GM18873 (cell line): ENCODE data around the gene C21orf91.

Experiments
- ATAC-seq: cut with Tn5 transposase; IDR thresholded peaks from one replicate; pipeline ENCODE4 v1.9.1; 2021; ENCODE audit warnings: mild to moderate bottlenecking, moderate library complexity, moderate number of reproducible peaks; ENCODE audit not compliant: unreplicated experiment, low FRiP score

Gene C21orf91

GRCh38 chr21:17799414-17800164 is 19.6 kb downstream of the C21orf91 start:
- no peak for ATAC-seq

GRCh38 chr21:17798796-17799195 is 20.4 kb downstream of the C21orf91 start:
- ATAC-seq: no peak

GRCh38 chr21:17797967-17798366 is 21.2 kb downstream of the C21orf91 start:
- no peak for ATAC-seq

DNA sequence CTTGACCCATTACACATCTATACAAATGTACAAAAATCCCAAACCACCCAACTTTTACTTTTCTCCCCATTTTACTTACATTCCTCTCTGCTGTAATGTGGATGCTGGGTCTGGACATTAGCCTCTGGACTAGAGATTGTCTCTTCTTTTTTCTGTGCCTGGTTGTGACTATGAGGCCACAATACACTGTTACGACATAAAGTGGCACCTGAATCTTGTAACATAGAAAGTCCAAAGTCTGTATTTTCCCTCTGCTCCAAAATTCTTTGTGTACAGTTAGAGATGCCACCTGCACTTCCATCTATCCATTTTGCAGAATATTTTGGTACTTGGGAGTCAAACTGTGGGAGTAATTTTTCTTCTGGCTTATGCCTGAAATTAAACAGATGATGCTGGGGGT is 22.7 kb downstream of the C21orf91 start:
- no peak for ATAC-seq

- no peak for ATAC-seq
Observed at GRCh38 chr21:17796037-17796403, 23.1 kb downstream of the C21orf91 start.

DNA sequence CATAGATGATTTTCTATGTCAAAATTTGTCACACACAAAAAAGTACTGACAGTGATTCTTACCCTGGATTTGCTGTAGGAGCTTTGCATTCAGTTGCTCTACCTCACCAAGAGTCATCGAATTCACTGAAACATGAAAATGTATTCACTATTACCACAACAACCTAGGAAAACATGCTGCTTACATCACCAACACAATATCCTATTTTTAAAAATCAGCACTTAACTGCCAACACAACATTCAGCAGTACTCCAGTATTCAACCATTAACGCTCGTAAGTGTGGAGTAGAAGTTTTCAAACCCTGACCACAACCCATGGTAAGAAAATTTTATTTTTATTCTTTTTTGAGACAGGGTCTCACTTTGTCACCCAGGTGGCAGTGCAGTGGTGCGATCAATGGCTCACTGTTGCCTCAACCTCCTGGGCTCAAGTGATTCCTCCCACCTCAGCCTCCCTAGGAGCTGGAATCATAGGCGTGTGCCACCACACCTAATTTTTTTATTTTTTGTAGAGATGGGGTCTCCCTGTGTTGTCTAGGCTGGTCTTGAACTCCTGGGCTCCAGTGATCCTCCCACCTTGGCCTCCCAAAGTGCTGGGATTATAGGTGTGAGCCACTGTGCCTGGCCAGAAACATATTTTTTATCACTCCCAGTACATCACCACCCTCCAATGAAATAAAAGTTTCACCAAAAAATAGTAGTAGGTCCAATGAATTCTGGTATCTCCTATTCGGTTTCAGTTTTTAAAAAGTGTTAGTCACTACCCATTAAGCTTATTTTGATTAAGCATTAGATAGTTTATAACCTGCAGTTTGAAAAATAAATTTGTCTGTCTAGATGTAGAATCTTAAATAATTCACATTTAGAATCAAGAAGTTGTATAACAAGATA is 23.8 kb downstream of the C21orf91 start:
- no peak for ATAC-seq

DNA sequence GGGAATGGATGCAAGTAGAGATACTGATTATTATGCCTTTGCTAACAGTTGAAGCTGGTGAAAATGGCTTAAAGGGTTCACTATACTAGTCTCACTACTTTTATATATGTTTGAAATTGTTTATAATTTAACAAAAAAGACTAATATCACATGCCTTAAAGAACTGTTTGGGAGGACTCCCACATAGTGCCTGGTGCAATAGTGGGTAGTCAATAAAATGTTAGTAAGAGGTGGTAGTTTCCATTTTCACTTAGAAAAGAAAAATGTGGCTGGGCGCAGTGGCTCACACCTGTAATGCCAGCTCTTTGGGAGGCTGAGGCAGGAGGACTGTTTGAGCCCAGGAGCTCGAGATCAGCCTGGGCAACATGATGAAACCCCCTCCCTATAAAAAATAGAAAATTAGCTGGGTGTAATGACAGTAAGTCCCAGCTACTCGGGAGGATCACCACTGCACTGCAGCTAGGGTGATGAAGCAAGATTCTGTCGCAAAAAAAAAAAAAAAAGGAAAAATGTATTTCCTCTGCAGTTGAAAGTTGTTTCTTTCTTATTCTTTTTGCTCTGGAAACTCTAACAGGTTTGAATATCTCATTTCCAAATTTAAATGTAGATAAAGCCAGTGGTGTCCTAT is 24.5 kb downstream of the C21orf91 start:
- ATAC-seq: no peak

- ATAC-seq: peak; percentile 66
Observed at GRCh38 chr21:17793246-17794123, 25.7 kb downstream of the C21orf91 start.

DNA sequence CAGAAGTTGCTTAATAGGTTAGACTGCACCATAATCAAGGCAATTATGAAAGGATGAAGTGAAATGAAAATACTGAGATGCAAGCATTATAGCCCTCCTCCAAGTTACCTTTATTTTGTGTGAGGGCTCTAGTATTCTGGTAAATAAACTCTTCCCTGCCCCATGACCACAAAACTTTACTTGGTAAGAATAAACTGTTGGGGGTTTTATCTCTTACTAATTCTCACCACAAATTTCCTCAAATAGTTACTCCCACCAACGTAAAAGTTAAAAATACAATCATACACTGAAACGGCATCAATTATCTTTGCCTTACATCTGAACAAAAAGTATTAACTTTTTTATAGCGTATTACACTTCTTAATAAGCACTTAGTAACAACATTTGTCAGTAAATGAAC is 29.5 kb downstream of the C21orf91 start:
- ATAC-seq: no peak

DNA sequence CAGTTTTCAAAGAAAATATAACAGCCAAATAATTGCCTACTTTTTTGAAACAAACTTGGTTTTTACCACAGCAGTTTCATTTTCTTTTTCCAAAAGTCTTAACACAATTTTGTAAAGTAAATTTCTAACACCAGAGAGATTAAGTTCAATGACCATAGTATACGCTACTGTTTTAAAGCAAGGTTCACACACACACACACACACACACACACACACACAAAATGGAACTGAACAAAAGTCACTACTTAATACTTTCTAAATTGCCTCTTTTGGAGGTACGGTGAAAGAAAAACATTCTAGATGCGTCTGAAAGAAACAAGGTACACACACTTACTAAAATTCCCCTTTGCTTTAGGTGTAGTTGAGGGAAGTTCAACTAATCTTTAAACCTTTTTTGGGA is 30.1 kb downstream of the C21orf91 start:
- no peak for ATAC-seq

DNA sequence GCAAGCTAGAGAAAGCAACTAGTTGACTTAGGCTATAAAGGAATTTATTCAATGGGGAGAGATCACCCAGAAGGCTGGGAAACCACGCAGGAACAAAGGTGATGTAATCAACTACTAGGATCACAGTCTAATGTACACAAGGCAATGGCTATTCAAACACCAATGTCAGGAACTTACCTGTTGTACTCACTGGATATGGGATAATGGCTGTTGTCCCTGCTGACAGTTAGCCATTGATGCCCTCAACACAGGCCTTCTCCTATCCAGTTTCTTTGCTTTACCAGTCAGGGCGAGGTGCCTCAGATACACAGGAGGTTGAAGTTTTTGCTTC is 32.3 kb downstream of the C21orf91 start:
- no peak for ATAC-seq

DNA sequence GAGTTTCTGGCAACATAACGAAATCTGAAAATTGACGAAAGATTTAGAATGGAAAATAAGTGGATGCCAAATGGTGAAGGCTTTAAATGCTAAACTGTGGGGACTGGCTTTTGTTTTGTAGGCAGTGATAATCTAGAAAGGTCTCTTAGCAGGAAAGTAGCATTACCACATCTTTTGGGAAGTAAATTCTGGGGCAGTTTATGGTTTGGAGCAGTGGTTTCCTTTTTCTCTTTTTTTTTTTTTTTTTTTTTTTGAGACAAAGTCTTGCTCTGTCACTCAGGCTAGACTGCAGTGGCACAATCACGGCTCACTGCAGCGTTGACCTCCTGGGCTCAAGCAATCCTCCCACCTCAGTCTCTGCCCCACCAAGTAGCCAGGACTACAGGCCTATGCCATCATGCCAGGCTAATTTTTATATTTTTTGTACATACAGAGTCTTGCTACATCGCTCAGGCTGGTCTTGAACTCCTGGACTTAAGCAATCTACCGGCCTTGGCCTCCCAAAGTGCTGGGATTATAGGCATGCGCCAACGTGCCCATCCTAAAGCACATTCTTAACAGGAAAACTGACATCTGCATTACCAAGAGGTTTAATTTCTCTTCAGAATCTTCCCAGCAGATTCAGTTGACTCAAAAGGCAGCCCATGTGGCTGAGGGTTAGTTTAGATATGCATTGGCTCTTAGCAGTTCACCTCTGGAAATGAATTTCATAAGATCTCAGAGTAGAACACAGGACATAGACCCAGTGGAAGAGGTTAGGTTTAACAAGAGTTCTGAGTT is 32.9 kb downstream of the C21orf91 start:
- no peak for ATAC-seq

DNA sequence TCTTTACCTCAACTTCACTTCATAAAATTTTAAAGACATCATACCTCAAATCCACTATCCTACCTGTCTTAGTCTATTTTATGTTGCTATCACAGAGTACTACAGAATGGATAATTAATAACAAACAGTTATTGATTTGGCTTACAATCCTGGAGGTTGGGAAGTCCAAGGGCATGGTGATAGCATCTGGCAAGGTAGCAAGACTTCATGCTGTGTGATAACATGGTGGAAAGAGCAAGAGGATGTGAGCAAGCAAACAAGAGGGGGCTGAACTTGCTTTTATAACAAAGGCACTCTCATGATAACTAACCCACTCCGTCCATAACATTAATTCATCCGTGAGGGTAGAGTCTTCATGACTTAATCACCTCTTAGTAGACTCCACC is 33.8 kb downstream of the C21orf91 start:
- no peak for ATAC-seq

DNA sequence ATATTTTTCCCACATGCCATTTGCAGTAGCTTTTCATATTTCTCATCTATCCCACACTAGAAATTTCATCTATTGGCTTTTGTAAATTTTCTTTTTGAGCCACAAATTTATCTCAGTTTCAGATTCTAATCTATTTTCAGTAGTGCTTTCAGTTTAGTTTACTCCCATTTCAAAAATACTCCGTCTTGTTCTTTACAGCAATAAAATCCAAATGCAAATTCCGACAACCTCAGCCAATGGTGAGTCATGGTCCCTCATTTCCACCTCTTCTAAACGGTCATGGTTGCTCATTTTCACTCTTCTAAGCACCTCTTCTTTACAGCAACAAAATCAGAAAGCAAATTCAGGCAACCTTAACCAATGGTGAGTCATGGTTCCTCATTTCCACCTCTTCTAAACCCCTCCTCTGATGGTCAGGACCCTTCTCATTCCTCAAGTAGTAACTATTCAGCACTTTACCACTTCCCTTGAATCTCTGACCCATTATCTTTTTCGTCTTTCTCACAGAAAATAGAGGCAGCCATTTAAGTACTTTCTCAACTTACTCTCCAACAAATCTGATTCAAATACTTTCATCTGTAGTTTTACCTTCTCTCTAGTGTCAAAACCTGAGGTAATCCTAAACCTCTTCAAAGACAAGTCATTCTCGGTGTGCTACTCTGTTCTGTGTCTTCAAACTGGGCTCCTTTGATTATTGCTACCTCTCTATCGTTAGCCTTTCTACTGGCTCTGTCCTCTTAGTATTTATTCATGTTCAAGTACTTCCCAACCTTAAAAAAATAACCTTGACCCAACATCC is 34.4 kb downstream of the C21orf91 start:
- ATAC-seq: peak; percentile 43

DNA sequence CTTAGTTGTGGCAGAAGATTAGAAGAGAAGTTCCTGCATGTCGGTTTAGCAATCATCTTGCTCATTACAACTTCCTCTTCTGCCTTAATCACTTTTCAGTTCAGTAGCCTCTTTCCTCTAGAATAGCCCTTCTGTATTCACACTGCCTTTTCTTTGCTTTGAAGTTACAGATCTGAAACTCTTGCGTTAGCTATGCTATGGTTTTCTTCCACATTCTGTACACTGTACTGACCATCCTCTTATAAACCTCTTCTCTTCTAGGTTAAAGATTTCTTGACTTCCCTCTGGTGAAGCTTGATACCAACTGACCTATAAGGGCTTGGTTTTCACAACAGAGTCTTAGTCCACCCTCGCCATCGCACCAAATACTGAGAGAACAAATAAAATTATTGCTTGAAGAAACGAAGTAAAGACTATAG is 35.0 kb downstream of the C21orf91 start:
- peak; percentile 54 for ATAC-seq

DNA sequence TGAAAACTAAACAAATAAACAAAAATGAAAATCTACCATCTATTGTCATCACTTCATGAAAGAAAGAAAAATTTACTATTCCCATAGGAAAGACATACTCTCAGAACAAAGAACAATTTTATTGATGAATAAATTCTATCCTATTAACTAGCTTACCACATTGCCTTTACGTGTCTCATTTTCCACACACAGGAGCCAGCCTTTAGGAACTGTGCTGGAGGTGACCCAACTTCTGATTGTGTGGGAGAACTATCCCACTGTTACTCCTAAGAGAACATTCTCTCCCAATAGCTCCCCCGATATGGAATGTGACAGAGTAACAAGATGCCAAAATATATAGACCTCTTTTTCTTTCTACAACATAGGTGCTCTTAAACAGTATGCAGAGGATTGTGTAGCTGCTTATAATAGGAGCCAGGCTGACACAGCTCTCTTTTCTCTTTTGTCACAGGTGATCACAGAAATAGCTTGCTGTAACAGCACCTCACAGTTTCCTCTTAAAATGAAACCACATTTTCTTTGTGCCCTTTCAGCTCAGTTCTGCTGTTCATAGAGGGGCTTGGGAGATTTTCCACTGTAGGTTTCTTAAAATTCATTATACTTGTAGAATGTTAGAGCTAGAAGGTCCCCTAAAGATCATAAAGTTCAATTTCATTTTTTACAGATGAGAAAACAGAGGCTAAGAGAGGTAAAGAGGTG is 35.5 kb downstream of the C21orf91 start:
- peak; percentile 30 for ATAC-seq

- no peak for ATAC-seq
Observed at GRCh38 chr21:17783003-17783402, 36.2 kb downstream of the C21orf91 start.

DNA sequence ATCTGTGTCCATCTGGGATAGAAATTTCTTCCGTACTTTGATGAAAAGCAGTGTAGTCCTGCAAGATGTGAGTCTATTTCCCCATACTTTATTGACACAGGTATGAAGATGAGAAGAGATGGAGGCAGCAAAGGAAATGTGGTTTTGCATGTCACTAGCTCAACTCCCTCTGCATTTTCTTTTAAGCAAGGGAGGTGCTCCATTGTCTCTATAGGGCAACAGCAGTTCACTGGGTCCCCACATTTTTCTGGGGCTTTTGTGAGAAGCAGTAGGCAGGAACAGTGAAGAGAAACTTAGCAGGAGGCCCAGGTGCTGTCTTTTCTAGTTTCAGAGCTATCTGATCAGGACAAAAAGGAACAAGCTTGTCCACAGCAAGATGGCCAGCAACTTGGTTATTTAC is 37.1 kb downstream of the C21orf91 start:
- no peak for ATAC-seq
